ENCODE results near the gene DCUN1D1.

Gene DCUN1D1

GRCh38 chr3:182914341-182914740 is 66.0 kb downstream of the DCUN1D1 start:
- ChIA-PET CTCF (interaction anchor here (0.9 to 5.8 kb wide), 2 partner anchors 10 to 270 kb away, joined by 3 to 34 read pairs; no protein-coding TSS in a partner anchor), POLR2A (no interaction called here)
- no peak for DNase-seq (ENCODE audit: extremely low spot score)
- TF ChIP-seq CTCF (IDR thresholded peaks at IDR 0.05; ENCODE audit: control extremely low read depth, extremely low read depth, low read depth, missing control alignments): no peak

GRCh38 chr3:182913889-182914288 is 66.4 kb downstream of the DCUN1D1 start:
- TF ChIP-seq CTCF (IDR thresholded peaks at IDR 0.05; ENCODE audit: control extremely low read depth, extremely low read depth, low read depth, missing control alignments): no peak
- peak; percentile 29 for DNase-seq (ENCODE audit: extremely low spot score)
- CTCF ChIA-PET: interaction anchor here (0.9 to 5.8 kb wide), 3 partner anchors 10 to 65 kb away, joined by 3 to 34 read pairs (median 3); no protein-coding TSS in a partner anchor
- POLR2A ChIA-PET: no interaction called here

- no peak for DNase-seq (ENCODE audit: extremely low spot score)
- POLR2A ChIA-PET: no interaction called here
- CTCF ChIA-PET: interaction anchor here (0.9 to 5.8 kb wide), 2 partner anchors 9 to 13 kb away, joined by 3 to 34 read pairs; no protein-coding TSS in a partner anchor
- TF ChIP-seq CTCF (IDR thresholded peaks at IDR 0.05; ENCODE audit: control extremely low read depth, extremely low read depth, low read depth, missing control alignments): no peak
Measured at GRCh38 chr3:182912474-182912873, 67.9 kb downstream of the DCUN1D1 start.

GRCh38 chr3:182911782-182912111 is 68.6 kb downstream of the DCUN1D1 start:
- no peak for TF ChIP-seq CTCF (IDR thresholded peaks at IDR 0.05; ENCODE audit: control extremely low read depth, extremely low read depth, low read depth, missing control alignments)
- CTCF ChIA-PET: interaction anchor here (1.5 to 2.7 kb wide), 3 partner anchors 7 to 197 kb away, joined by 5 to 23 read pairs (median 9); no protein-coding TSS in a partner anchor
- no peak for DNase-seq (ENCODE audit: extremely low spot score)
- POLR2A ChIA-PET: no interaction called here

GRCh38 chr3:182910936-182911781 is 69.2 kb downstream of the DCUN1D1 start:
- TF ChIP-seq CTCF (IDR thresholded peaks at IDR 0.05; ENCODE audit: control extremely low read depth, extremely low read depth, low read depth, missing control alignments): no peak
- no peak for DNase-seq (ENCODE audit: extremely low spot score)
- CTCF ChIA-PET: interaction anchor here (1.3 to 2.7 kb wide), 6 partner anchors 8 to 474 kb away, joined by 3 to 23 read pairs (median 6); no protein-coding TSS in a partner anchor
- POLR2A ChIA-PET: no interaction called here

- CTCF ChIA-PET: interaction anchor here (0.8 to 2.7 kb wide), 11 partner anchors 9 to 476 kb away, joined by 3 to 23 read pairs (median 3); no protein-coding TSS in a partner anchor
- POLR2A ChIA-PET: interaction anchor here (0.6 kb wide), 2 partner anchors 24 to 70 kb away, joined by 3 to 5 read pairs; no protein-coding TSS in a partner anchor
- no peak for DNase-seq (ENCODE audit: extremely low spot score)
- TF ChIP-seq CTCF (IDR thresholded peaks at IDR 0.05; ENCODE audit: control extremely low read depth, extremely low read depth, low read depth, missing control alignments): peak; percentile 12
Measured at GRCh38 chr3:182909318-182910040, 70.9 kb downstream of the DCUN1D1 start.
